Activated CD4-positive, alpha-beta T cell treated with anti-CD3 and anti-CD28 coated beads, Interleukin-2, amount 50 U/mL, for 24 hours (primary cell): ENCODE measurements around the gene RAD9A.

Experiments used
- DNase-seq, 2 donors: peaks; one replicate each; pipeline ENCODE4 v3.0.0-alpha.2; 2020; ENCODE audit warnings: low read depth in 1 of 2, low spot score in 1 of 2

Gene RAD9A

GRCh38 chr11:67373648-67374570, 17.9 kb upstream of the RAD9A start:
- DNase-seq = peak in 1 of 2 donors; percentile 46

- DNase-seq = no peak
Observed at GRCh38 chr11:67374571-67375281, 17.1 kb upstream of the RAD9A start.

DNA sequence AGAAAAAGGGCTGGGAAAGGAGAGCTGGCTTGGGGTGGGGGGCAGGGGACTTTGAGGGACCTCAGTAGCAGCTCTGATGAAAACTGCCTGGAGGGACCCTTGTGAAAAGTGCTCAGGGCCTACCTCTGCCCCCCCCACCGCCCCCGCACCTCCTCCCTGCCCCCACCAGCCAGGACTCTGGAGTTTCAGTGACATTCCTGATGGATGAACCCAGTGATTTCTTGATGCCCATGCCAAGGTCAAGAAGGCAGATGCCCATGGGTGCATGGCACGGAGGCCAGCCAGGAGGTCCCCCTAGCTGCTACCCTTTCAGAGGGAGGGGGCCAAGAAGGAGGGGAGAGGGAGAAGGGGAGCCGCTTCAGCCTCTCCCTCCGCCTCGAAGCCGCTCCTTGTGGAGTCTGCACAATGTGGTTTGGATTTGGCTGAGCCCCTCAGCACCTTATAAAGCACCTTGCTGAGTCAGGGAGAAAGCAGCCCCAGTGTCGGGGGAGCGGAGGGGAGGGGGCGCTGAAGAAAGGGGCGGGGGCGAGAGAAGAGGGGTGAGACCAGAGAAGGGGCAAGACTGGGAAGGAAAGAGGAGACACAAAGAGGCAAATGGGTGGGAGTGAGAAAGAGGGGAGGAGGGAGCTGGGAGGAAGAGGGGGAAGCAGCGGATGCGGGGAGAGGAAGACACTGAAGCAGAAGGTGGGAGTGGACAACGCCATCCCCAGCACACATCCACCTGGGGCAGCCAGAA, 16.3 kb upstream of the RAD9A start:
- DNase-seq = no peak

DNA sequence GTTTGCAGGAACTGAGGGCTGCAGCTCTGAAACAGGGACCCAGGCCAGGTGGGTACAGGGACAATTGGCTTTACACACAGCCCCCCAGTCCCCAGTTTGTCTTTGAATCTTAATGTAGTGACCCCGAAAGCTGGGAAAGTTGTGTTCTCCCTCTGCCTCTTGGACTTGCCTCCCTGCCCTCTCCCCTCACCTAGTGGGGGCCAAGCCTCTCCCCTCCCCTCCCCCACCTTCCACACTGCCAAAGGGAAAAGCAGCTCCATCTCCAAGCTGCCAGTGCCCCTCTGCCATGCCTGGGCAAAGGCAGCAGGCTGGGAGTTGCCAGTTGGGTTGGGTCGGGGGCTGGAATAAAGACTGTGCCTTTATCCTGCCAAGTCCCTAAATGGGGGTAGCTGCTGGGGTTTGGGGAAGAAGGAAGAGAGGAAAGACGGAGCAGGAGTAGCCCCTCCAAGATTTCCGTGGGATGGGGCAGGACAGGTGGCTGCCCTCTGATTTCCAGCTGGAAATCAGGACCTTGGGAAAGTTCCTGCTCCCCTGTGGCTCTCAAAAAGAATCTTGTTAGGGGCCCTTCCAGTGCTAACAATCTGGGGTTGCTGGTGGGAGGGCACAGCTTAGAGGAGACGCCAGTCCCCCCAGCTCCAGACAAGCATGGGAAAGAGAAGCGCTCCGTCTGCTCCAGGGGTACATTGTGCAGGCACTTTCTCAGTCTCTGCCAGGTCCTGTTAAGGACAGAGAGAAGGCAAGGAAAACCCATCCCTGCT, 15.5 kb upstream of the RAD9A start:
- no peak for DNase-seq

DNA sequence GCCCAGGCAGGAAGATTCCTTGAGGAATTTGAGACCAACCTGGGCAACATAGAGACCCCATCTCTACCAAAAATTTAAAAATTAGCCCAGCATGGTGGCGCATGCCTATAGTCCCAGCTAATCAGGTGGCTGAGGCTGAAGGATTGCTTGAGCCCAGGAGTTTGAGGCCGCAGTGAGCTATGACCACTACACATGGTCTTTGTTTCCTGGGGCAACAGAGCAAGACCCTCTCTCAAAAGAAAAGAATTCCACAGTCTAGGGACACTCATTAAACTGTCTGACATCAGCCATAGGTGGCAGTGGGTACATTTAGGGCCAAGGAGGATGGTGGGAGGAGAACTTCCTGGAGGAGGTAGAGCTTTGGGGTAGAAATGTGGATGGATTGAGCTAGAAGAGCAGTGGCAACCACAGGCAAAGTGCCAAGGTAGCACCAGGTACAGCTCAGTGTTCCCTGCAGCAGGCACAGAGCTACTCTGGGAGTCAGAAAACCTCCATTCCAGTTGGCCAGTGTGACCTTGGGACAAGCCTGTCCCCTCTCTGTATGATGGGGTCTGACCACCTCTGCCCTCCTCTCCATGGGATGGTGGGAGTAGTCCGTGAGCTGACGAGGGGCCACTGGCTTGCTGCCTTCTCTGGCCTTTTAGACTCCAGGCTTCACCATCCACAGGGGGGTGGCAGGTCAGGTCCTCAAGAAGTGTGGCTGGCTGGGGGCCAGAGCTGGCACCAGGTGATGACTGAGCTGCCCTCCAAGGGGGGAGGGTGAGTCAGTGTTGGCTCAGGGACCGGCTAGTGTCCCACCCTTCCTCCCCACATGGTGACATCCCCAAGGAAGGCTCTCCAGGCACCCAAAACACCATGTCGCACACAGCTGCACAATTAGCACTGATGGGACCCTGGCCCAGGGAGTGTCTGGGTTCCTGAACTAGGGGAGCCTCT, 14.6 kb upstream of the RAD9A start:
- DNase-seq = no peak

GRCh38 chr11:67378544-67378943, 13.2 kb upstream of the RAD9A start:
- DNase-seq = no peak

DNA sequence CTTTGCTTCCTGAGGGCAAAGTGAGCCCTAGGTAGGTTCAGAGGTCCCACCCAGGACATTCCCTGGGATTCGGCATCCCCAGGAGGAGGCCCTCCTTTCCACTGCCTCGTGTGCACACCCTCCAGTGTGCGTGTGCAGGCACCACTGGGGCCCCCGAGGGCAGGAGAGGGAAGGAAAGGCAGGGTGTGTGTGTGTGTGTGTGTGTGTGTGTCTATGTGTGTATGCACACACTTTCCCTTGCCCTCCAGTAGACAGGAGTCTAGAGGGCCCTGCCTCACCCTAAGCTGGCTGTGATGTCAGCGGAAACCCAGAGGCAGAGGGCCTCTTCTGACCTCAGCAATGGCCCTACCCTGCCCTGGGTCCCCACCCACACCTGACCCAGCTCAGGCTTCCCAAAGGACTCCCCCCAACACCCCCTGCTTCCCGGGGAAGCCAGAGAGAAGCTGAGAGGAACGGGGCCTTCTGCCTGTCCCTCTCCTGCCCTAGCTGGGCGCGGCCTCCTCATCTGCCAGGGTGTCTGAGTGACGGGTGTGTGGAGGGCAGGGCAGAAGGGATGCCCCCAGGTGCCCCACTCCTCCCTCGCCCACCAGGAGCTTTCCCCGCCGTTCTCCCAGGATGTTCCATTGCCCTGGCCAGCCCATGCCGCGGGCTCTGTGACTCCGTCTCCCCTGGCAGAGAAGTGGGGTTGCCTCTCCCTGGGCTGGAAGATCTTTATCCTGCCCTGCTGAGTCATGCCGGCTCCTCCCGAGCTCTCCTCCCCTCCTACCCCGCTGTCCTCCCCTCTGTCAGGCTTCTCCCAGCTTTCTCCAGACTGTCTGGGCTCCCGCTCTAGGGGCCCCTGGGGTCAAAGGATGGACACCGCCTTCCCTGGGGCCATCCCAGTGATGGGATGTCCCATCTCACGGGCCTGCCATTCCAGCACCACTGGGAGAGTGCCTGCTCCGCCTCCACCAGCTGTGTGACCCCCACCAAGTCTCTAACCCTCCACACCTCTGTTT, 12.4 kb upstream of the RAD9A start:
- no peak for DNase-seq

GRCh38 chr11:67381244-67381972, 10.4 kb upstream of the RAD9A start:
- no peak for DNase-seq

GRCh38 chr11:67382276-67383136, 9.3 kb upstream of the RAD9A start:
- DNase-seq = peak; percentile 70 to 80

DNA sequence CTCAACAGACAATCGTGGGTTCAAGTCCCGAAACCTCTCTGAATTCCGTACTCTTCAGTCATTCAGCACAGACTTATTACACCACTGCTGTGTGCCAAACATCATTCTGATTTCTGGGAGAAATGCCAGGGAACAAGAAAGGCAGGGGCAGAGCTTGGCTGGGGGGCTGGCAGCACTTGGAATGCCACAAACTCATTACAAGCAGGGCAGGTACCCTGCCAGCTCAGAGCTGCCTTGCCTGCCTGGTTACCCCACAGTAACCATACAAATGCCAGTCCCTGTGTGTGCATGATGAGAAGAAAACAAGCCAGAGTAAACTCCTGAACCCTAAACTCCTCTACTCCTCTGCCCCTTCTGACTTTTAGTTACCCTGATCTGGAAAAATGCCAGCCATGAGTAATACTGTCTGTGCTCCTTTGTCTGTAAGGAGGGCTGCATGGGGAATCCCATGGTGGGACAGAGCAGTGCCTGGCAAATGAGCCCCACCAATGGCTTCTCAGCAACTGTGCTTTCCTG, 6.9 kb upstream of the RAD9A start:
- no peak for DNase-seq

DNA sequence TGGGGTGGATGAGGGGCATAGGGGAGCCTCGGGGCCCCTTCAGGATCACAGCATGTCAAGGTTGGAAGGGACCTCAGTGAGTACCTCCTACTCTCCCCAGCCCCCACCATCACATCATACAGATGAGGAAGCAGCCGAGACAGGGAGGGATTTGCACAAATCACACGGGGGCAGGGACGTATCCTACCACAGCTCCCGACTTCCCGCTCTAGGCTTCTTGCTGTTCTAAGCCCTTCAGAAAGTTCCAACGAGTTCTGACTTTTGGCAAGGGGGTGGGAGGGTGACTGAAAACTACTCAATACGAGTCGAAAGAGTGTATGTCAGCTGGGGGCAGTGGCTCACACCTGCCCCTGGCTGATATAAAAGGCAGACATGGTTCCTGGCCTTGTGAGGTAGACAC, 4.7 kb upstream of the RAD9A start:
- DNase-seq = no peak

DNA sequence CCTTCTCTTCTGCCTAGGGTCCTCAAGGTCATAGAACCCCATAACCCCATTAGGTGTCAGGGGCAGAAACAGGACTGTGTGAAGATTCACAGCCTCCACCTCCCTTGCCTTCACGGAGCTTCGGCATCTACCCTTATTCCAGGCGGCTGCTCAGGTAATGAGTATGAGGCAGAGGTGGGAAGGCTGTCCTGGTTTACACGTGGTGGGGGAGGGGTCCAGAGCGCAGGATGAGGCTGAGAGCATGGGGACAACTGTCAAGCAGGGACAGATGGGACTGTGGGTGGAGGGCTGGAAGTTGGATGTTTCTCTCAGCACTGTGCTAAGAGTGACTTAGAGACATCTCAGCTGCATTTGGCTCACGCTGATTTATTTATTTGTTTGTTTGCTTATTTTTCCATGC, 4.3 kb upstream of the RAD9A start:
- DNase-seq = no peak

- no peak for DNase-seq
Observed at GRCh38 chr11:67389477-67389876, 2.3 kb upstream of the RAD9A start.

- DNase-seq = no peak
Observed at GRCh38 chr11:67390947-67391303, 861 bp upstream of the RAD9A start.

- DNase-seq = no peak
Observed at GRCh38 chr11:67392183-67392715, 463 bp downstream of the RAD9A start.

DNA sequence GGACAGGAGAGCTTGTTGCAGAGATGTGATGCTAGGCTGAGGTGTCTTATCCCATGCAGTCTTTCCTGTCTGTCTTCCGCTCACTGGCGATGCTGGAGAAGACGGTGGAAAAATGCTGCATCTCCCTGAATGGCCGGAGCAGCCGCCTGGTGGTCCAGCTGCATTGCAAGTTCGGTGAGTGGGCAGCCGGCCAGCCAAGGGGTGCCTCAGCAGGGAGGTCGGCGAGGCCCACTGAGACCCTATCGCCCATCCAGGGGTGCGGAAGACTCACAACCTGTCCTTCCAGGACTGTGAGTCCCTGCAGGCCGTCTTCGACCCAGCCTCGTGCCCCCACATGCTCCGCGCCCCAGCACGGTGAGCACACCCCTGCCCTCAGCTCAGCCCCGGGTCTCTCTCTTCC, 1.7 kb downstream of the RAD9A start:
- DNase-seq = no peak

- no peak for DNase-seq
Observed at GRCh38 chr11:67393990-67394389, 2.2 kb downstream of the RAD9A start.
